ENCODE data around the gene MYD88.

MYD88 gene

GRCh38 chr3:38153221-38153620 is 14.8 kb downstream of the MYD88 start:
- no peak overlapping the region for H3K23ac ChIP-seq (ENCODE audit: low read length)
- no peaks in the 10 kb centered on the region for H3K79me2 ChIP-seq (ENCODE audit: control insufficient read depth, insufficient read depth, low read length)
- DNase-seq = no peak
- H3K4ac ChIP-seq (ENCODE audit: low read depth, low read length) = no peak overlapping the region
- H2BK15ac ChIP-seq (replicated peaks; ENCODE audit: low read depth) = no peak overlapping the region
- H2AK5ac ChIP-seq (ENCODE audit: low read length) = no peak overlapping the region
- H3K27me3 ChIP-seq (ENCODE audit: insufficient read depth, low read length, poor library complexity) = no peaks in the 10 kb centered on the region
- no peaks in the 10 kb centered on the region for H3K79me1 ChIP-seq (ENCODE audit: low read length)
- no peak overlapping the region for H4K5ac ChIP-seq (ENCODE audit: low read length)
- no peak overlapping the region for H2BK120ac ChIP-seq (ENCODE audit: low read depth, low read length)
- H3K4me2 ChIP-seq (ENCODE audit: low read length) = no peak overlapping the region
- no peak overlapping the region for H2BK5ac ChIP-seq (ENCODE audit: low read length)
- H4K8ac ChIP-seq (ENCODE audit: low read depth, low read length) = no peak overlapping the region
- WGBS (ENCODE audit: extremely low coverage, insufficient coverage, low lambda C conversion rate) = no CpG with 5 or more reads among the region's 2 CpGs
- H3K27ac ChIP-seq (ENCODE audit: low read depth, low read length) = no peak overlapping the region
- H3K56ac ChIP-seq (ENCODE audit: low read length) = no peak overlapping the region
- H3K4me3 ChIP-seq (ENCODE audit: low read length) = no peak overlapping the region
- no peak overlapping the region for H3K18ac ChIP-seq (ENCODE audit: low read length)
- no peak overlapping the region for H3K9ac ChIP-seq (ENCODE audit: low read length)
- no peaks in the 10 kb centered on the region for H3K36me3 ChIP-seq (ENCODE audit: control insufficient read depth, insufficient read depth, low read length)
- H3K4me1 ChIP-seq (ENCODE audit: control insufficient read depth, low read depth, low read length) = no peaks in the 10 kb centered on the region

GRCh38 chr3:38154033-38154494 is 15.6 kb downstream of the MYD88 start:
- Histone ChIP-seq H3K4me2 (ENCODE audit: low read length) (no peak overlapping the region), H3K36me3 (ENCODE audit: control insufficient read depth, insufficient read depth, low read length) (no peaks in the 10 kb centered on the region)
- DNase-seq = no peak

GRCh38 chr3:38154625-38155255 is 16.3 kb downstream of the MYD88 start:
- no peaks in the 10 kb centered on the region for H3K79me1 ChIP-seq (ENCODE audit: low read length)
- no peak overlapping the region for H3K23ac ChIP-seq (ENCODE audit: low read length)
- H2BK5ac ChIP-seq (ENCODE audit: low read length) = no peak overlapping the region
- H3K27ac ChIP-seq (ENCODE audit: low read depth, low read length) = no peak overlapping the region
- no peak overlapping the region for H4K8ac ChIP-seq (ENCODE audit: low read depth, low read length)
- H3K56ac ChIP-seq (ENCODE audit: low read length) = no peak overlapping the region
- no peaks in the 10 kb centered on the region for H3K79me2 ChIP-seq (ENCODE audit: control insufficient read depth, insufficient read depth, low read length)
- H3K9ac ChIP-seq (ENCODE audit: low read length) = no peak overlapping the region
- no peaks in the 10 kb centered on the region for H3K27me3 ChIP-seq (ENCODE audit: insufficient read depth, low read length, poor library complexity)
- H3K4ac ChIP-seq (ENCODE audit: low read depth, low read length) = no peak overlapping the region
- no peak for DNase-seq
- H3K4me2 ChIP-seq (ENCODE audit: low read length) = no peak overlapping the region
- no peaks in the 10 kb centered on the region for H3K36me3 ChIP-seq (ENCODE audit: control insufficient read depth, insufficient read depth, low read length)
- no CpG with 5 or more reads among the region's 2 CpGs for WGBS (ENCODE audit: extremely low coverage, insufficient coverage, low lambda C conversion rate)
- H3K4me3 ChIP-seq (ENCODE audit: low read length) = no peak overlapping the region
- no peak overlapping the region for H3K18ac ChIP-seq (ENCODE audit: low read length)
- no peak overlapping the region for H2BK120ac ChIP-seq (ENCODE audit: low read depth, low read length)
- H3K4me1 ChIP-seq (ENCODE audit: control insufficient read depth, low read depth, low read length) = no peaks in the 10 kb centered on the region
- no peak overlapping the region for H2AK5ac ChIP-seq (ENCODE audit: low read length)
- no peak overlapping the region for H4K5ac ChIP-seq (ENCODE audit: low read length)
- no peak overlapping the region for H2BK15ac ChIP-seq (replicated peaks; ENCODE audit: low read depth)

More at GRCh38 chr3:38154033-38154494, 15.6 kb downstream of the MYD88 start:
- no peak overlapping the region for H3K23ac ChIP-seq (ENCODE audit: low read length)
- WGBS (ENCODE audit: extremely low coverage, insufficient coverage, low lambda C conversion rate) = no CpG with 5 or more reads among the region's 2 CpGs
- no peak overlapping the region for H3K27ac ChIP-seq (ENCODE audit: low read depth, low read length)
- H3K79me1 ChIP-seq (ENCODE audit: low read length) = no peaks in the 10 kb centered on the region
- no peak overlapping the region for H3K4ac ChIP-seq (ENCODE audit: low read depth, low read length)
- no peak overlapping the region for H2BK15ac ChIP-seq (replicated peaks; ENCODE audit: low read depth)
- H3K79me2 ChIP-seq (ENCODE audit: control insufficient read depth, insufficient read depth, low read length) = no peaks in the 10 kb centered on the region
- H2BK5ac ChIP-seq (ENCODE audit: low read length) = no peak overlapping the region
- H3K56ac ChIP-seq (ENCODE audit: low read length) = no peak overlapping the region
- H4K5ac ChIP-seq (ENCODE audit: low read length) = no peak overlapping the region
- no peak overlapping the region for H2AK5ac ChIP-seq (ENCODE audit: low read length)
- no peak overlapping the region for H4K8ac ChIP-seq (ENCODE audit: low read depth, low read length)
- no peak overlapping the region for H3K4me3 ChIP-seq (ENCODE audit: low read length)
- H3K27me3 ChIP-seq (ENCODE audit: insufficient read depth, low read length, poor library complexity) = no peaks in the 10 kb centered on the region
- H2BK120ac ChIP-seq (ENCODE audit: low read depth, low read length) = no peak overlapping the region
- no peaks in the 10 kb centered on the region for H3K4me1 ChIP-seq (ENCODE audit: control insufficient read depth, low read depth, low read length)
- no peak overlapping the region for H3K18ac ChIP-seq (ENCODE audit: low read length)
- H3K9ac ChIP-seq (ENCODE audit: low read length) = no peak overlapping the region

- no peak for DNase-seq
- Histone ChIP-seq H3K4me1 (ENCODE audit: control insufficient read depth, low read depth, low read length) (no peaks in the 10 kb centered on the region), H3K79me1 (ENCODE audit: low read length) (no peaks in the 10 kb centered on the region), H3K23ac (ENCODE audit: low read length) (no peak overlapping the region), H2BK120ac (ENCODE audit: low read depth, low read length) (no peak overlapping the region), H3K4ac (ENCODE audit: low read depth, low read length) (no peak overlapping the region), H2BK15ac (replicated peaks; ENCODE audit: low read depth) (no peak overlapping the region), H3K9ac (ENCODE audit: low read length) (no peak overlapping the region), H2AK5ac (ENCODE audit: low read length) (no peak overlapping the region), H3K27me3 (ENCODE audit: insufficient read depth, low read length, poor library complexity) (no peaks in the 10 kb centered on the region), H3K79me2 (ENCODE audit: control insufficient read depth, insufficient read depth, low read length) (no peaks in the 10 kb centered on the region), H3K27ac (ENCODE audit: low read depth, low read length) (no peak overlapping the region), H3K4me2 (ENCODE audit: low read length) (no peak overlapping the region), H3K4me3 (ENCODE audit: low read length) (no peak overlapping the region), H3K18ac (ENCODE audit: low read length) (no peak overlapping the region), H4K5ac (ENCODE audit: low read length) (no peak overlapping the region), H3K36me3 (ENCODE audit: control insufficient read depth, insufficient read depth, low read length) (no peaks in the 10 kb centered on the region), H2BK5ac (ENCODE audit: low read length) (no peak overlapping the region), H3K56ac (ENCODE audit: low read length) (no peak overlapping the region), H4K8ac (ENCODE audit: low read depth, low read length) (no peak overlapping the region)
- no CpG with 5 or more reads among the region's 2 CpGs for WGBS (ENCODE audit: extremely low coverage, insufficient coverage, low lambda C conversion rate)
Measured at GRCh38 chr3:38155825-38156224, 17.4 kb downstream of the MYD88 start.

- no peaks in the 10 kb centered on the region for H3K79me2 ChIP-seq (ENCODE audit: control insufficient read depth, insufficient read depth, low read length)
- no peaks in the 10 kb centered on the region for H3K4me1 ChIP-seq (ENCODE audit: control insufficient read depth, low read depth, low read length)
- no CpG with 5 or more reads among the region's 2 CpGs for WGBS (ENCODE audit: extremely low coverage, insufficient coverage, low lambda C conversion rate)
- H3K4ac ChIP-seq (ENCODE audit: low read depth, low read length) = no peak overlapping the region
- no peaks in the 10 kb centered on the region for H3K79me1 ChIP-seq (ENCODE audit: low read length)
- no peak overlapping the region for H3K9ac ChIP-seq (ENCODE audit: low read length)
- no peaks in the 10 kb centered on the region for H3K36me3 ChIP-seq (ENCODE audit: control insufficient read depth, insufficient read depth, low read length)
- no peak for DNase-seq
- no peak overlapping the region for H2BK120ac ChIP-seq (ENCODE audit: low read depth, low read length)
- H3K27ac ChIP-seq (ENCODE audit: low read depth, low read length) = no peak overlapping the region
- H4K8ac ChIP-seq (ENCODE audit: low read depth, low read length) = no peak overlapping the region
- no peak overlapping the region for H3K56ac ChIP-seq (ENCODE audit: low read length)
- H2BK5ac ChIP-seq (ENCODE audit: low read length) = no peak overlapping the region
- H3K4me3 ChIP-seq (ENCODE audit: low read length) = no peak overlapping the region
- no peak overlapping the region for H3K4me2 ChIP-seq (ENCODE audit: low read length)
- no peak overlapping the region for H4K5ac ChIP-seq (ENCODE audit: low read length)
- no peak overlapping the region for H2AK5ac ChIP-seq (ENCODE audit: low read length)
- no peaks in the 10 kb centered on the region for H3K27me3 ChIP-seq (ENCODE audit: insufficient read depth, low read length, poor library complexity)
- H2BK15ac ChIP-seq (replicated peaks; ENCODE audit: low read depth) = no peak overlapping the region
- no peak overlapping the region for H3K18ac ChIP-seq (ENCODE audit: low read length)
- H3K23ac ChIP-seq (ENCODE audit: low read length) = no peak overlapping the region
Measured at GRCh38 chr3:38157117-38157516, 18.7 kb downstream of the MYD88 start.

- Histone ChIP-seq H3K79me1 (ENCODE audit: low read length) (no peaks in the 10 kb centered on the region), H3K4ac (ENCODE audit: low read depth, low read length) (no peak overlapping the region), H3K4me3 (ENCODE audit: low read length) (no peak overlapping the region), H3K79me2 (ENCODE audit: control insufficient read depth, insufficient read depth, low read length) (no peaks in the 10 kb centered on the region), H3K56ac (ENCODE audit: low read length) (no peak overlapping the region), H3K27ac (ENCODE audit: low read depth, low read length) (no peak overlapping the region), H3K4me2 (ENCODE audit: low read length) (no peak overlapping the region), H2AK5ac (ENCODE audit: low read length) (no peak overlapping the region), H4K8ac (ENCODE audit: low read depth, low read length) (no peak overlapping the region), H3K4me1 (ENCODE audit: control insufficient read depth, low read depth, low read length) (no peaks in the 10 kb centered on the region), H2BK120ac (ENCODE audit: low read depth, low read length) (no peak overlapping the region), H3K23ac (ENCODE audit: low read length) (no peak overlapping the region), H2BK15ac (replicated peaks; ENCODE audit: low read depth) (no peak overlapping the region), H3K9ac (ENCODE audit: low read length) (no peak overlapping the region), H3K36me3 (ENCODE audit: control insufficient read depth, insufficient read depth, low read length) (no peaks in the 10 kb centered on the region), H3K18ac (ENCODE audit: low read length) (no peak overlapping the region), H4K5ac (ENCODE audit: low read length) (no peak overlapping the region), H3K27me3 (ENCODE audit: insufficient read depth, low read length, poor library complexity) (no peaks in the 10 kb centered on the region), H2BK5ac (ENCODE audit: low read length) (no peak overlapping the region)
- DNase-seq = no peak
- no CpG with 5 or more reads among the region's 3 CpGs for WGBS (ENCODE audit: extremely low coverage, insufficient coverage, low lambda C conversion rate)
Measured at GRCh38 chr3:38157595-38157994, 19.1 kb downstream of the MYD88 start.

All from mesendoderm (in vitro differentiated cells).